ENCODE data around the gene TBC1D9B.

The TBC1D9B gene

DNA sequence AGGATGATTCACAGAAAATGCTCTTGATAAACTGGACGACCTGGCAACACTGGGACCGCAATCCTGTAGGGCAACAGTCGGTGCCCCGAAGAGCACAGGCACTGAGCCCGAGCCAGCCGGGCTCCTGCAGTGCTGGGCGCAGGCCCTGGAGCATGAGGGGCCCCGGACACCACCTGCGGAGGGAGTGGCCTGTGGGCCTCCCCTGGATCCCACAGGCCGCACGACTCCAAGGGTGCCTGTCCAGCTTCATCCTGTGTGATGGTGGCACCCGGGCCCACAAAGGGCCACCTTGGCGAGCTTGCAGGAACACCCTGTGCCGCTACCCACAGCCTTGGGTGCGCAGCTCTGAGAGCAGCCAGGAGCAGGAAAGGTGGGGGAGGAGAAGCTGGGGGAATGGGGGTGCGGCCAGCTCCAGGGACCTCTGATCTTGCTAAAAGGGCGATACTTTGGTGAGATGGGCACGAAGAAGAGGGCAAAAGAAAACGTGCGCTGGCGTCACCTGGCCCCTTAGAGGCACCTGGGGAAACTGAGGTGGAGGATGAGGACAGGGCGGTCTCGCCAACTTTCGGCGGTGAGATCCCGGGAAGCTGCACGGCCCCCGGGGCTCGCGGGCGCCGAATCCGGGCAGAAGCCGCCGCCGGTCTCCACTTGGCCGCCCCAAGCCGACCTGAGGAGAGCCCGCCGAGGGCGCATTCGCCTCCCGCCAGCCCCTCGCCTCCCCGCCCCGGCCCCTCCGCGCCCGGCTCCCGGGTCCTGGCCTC is 722 bp downstream of the TBC1D9B start:
- DNase-seq (ENCODE audit: low spot score) = no peak

DNA sequence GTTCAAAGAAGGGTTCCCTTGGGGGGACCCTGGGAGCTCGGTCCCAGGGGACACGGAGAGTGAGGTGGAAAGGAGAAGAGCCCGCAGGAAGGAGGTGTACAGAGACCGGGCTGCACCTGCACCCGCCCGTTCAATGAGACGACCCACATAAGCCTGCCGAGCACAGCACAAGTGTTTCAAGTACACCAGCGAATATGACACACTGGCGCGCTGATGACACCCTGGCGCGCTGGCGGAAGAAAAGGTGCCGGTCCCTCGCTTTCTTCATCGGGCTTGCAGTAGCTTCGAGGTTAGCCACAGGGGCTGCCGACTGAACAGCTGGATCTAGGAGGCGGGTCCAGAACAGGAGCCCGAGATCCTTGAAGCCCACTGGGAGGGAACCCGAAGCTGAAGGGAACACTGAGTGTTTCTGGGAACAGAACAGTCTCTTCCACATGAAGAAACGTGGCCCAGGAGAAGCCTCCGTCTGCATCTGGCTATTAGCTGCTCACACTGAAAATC is 1.4 kb downstream of the TBC1D9B start:
- TF ChIP-seq, protein P1, sequence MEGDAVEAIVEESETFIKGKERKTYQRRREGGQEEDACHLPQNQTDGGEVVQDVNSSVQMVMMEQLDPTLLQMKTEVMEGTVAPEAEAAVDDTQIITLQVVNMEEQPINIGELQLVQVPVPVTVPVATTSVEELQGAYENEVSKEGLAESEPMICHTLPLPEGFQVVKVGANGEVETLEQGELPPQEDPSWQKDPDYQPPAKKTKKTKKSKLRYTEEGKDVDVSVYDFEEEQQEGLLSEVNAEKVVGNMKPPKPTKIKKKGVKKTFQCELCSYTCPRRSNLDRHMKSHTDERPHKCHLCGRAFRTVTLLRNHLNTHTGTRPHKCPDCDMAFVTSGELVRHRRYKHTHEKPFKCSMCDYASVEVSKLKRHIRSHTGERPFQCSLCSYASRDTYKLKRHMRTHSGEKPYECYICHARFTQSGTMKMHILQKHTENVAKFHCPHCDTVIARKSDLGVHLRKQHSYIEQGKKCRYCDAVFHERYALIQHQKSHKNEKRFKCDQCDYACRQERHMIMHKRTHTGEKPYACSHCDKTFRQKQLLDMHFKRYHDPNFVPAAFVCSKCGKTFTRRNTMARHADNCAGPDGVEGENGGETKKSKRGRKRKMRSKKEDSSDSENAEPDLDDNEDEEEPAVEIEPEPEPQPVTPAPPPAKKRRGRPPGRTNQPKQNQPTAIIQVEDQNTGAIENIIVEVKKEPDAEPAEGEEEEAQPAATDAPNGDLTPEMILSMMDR (IDR thresholded peaks at IDR 0.05; ENCODE audit: extremely low read depth, missing control alignments) = no peak

More for the DNA sequence above, 722 bp downstream of the TBC1D9B start:
- TF ChIP-seq, protein P1 (IDR thresholded peaks at IDR 0.05; ENCODE audit: extremely low read depth, missing control alignments) = no peak

GRCh38 chr5:179905161-179905560 is 2.5 kb downstream of the TBC1D9B start:
- DNase-seq (ENCODE audit: low spot score) = no peak
- TF ChIP-seq, protein P1 (IDR thresholded peaks at IDR 0.05; ENCODE audit: extremely low read depth, missing control alignments) = no peak

More for the DNA sequence above, 1.4 kb downstream of the TBC1D9B start:
- DNase-seq (ENCODE audit: low spot score) = no peak

DNA sequence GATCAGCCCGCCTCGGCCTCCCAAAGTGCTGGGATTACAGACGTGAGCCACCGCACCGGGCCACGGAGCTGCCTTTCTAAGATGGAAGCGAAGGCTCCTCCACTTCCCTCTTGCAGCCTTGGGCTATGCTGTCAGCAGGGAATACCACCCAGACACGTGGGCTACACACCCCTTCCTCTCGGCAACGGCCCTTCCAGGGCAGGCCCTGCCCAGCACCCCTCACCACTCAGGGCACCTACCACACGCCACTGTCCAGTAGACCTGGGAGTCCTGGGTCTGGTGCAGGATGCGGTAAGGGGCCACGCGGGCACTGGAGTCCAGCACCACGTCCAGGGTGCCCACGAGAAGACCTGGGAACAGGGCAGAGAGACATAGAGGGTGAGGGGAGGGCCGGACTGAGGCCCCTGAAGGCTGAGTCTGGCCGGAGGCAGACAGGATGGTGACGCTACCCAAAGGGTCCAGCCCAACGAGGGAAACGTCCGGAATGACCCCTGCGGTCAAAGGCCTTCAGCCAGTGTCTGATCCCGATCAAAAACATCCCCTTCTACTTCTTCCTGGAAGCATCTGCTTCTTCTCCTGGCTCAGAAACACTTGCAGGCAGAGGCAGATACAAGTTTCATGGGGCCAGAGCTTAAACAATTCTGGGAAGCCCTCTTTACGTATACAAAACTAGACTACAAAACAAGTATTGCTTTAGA is 3.1 kb downstream of the TBC1D9B start:
- TF ChIP-seq, protein P1 (IDR thresholded peaks at IDR 0.05; ENCODE audit: extremely low read depth, missing control alignments) = no peak
- no peak for DNase-seq (ENCODE audit: low spot score)

DNA sequence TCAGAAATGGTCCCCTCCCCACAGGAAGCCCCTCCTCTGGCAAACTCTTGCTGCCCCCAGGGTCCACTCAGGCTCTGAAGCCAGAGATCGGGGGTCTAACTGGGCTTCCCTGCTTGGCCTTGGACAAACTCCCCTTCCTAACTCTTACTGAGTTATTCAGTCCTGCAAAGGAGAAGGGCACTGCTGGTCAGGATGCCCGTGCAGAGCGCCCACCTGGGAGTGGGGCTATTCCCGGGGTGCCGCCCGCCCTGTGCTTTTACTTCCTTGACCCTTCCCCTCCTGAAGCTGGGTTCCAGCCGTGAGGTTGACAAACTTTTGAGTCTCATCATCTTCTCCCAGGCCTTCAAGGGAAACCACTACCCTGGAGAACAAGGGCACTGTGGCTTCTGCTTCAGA is 4.9 kb downstream of the TBC1D9B start:
- DNase-seq (ENCODE audit: low spot score) = no peak
- TF ChIP-seq, protein P1 (IDR thresholded peaks at IDR 0.05; ENCODE audit: extremely low read depth, missing control alignments) = no peak

DNA sequence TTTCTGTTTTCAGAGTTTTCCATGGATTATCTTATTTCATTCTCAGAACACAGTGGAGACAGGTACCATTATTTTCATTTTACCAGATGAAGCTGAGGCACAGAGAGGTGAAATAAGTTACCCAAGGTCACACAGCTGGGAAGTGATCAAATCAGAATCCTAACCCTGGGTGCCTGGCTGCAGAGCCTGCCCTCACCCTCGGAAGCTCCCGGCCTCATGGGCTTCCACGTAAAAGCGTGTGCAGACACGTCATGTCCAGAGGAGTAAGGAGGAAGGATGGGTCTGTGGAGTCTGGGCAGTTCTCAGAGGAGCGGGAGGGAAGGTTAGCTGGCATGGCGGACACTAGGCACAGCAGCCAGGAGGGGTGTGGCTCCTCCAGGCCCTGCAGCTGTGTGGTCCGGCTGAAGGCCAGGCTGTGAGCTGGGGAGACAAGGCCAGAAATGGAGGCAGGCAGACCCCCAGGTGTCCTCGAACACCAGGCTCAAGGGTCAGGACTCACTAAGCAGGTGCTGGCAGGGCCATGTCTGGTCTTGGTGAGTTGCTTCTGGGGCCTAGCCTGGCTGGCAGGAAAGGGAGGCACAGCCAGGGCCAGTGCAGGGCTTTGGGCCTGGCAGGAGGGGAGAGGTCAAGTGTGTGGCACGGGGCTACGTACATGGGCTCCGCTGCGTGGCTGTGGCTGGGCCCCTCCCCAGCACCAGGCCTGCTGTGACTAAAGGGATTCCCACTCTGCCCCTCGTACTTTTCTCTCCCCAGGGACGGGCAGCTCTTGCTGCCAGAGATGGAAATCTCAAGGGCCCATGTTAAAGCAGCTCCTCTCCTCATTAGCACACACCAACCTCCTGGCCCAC is 5.6 kb downstream of the TBC1D9B start:
- DNase-seq (ENCODE audit: low spot score) = no peak
- TF ChIP-seq, protein P1 (IDR thresholded peaks at IDR 0.05; ENCODE audit: extremely low read depth, missing control alignments) = no peak

All from GM20000 (cell line).